LNCAP (cell line): ENCODE data around the gene ZC3H10.

Experiments
- CTCF ChIP-seq: fragments of 450-650 bp; IDR thresholded peaks from 2 replicates; pipeline ENCODE4 v1.5.1; 2017; ENCODE audit warnings: mild to moderate bottlenecking

The ZC3H10 gene

GRCh38 chr12:56117778-56118687 lies at the start of gene ZC3H10:
Gene ZC3H10 (plus strand): TSS chr12:56118266. CDS start chr12:56120563, 2,297 bp downstream.
- TF ChIP-seq CTCF = peak; percentile 55

DNA sequence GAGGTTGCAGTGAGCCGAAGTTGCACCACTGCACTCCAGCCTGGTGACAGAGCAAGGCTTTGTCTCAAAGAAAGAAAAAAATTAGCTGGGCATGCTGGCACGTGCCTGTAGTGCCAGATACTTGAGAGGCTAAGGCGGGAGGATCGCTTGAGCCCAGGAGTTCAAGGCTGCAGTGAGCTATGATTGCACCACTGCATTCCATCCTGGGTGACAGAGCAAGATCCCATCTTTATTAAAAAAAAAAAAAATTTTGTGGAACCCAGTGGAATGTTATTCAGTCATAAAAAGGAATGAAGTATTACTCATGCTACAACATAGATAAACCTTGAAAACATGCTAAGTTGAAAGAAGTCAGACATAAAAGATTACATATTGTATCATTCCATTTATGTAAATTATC lies 46.4 kb upstream of the ZC3H10 start:
- no peak for TF ChIP-seq CTCF

- TF ChIP-seq CTCF = no peak
These were observed 43.7 kb upstream of the ZC3H10 start for GRCh38 chr12:56074396-56074795.

DNA sequence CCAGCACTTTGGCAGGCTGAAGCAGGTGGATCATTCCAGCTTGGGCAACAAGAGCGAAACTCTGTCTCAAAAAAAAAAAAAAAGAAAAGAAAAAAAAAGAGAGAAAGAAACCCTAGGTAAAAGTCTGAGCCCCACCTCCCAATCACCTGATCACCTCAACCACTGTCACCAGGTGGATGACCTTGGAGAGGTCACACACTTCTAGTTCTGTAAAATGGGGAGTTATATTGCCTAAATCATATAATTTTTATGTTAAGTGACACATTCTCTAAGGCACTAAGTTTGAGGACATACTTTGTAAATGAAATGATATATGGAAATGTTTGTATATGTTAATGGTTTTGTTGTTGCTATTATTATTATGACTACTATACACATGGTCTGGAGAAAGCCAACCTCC lies 39.6 kb upstream of the ZC3H10 start:
- TF ChIP-seq CTCF = no peak

- peak; percentile 84 for TF ChIP-seq CTCF
These were observed 38.9 kb upstream of the ZC3H10 start for GRCh38 chr12:56078931-56079722.

GRCh38 chr12:56079723-56080555 lies 38.1 kb upstream of the ZC3H10 start, which contains the start of gene ERBB3:
Gene ERBB3 (plus strand): TSS chr12:56080165. CDS start chr12:56080301, 136 bp downstream.
- no peak for TF ChIP-seq CTCF
